T-helper 2 cell treated with Interferon-gamma antibody and Interleukin-4, amounts not matched to agents 5 μg/mL and 100 μg/mL, for 36 hours (primary cell): ENCODE data around the gene TGFBI.

Experiments used
- DNase-seq: peaks from one replicate; pipeline ENCODE4 v3.0.0; 2021; ENCODE audit warnings: low spot score
- H3K27ac Mint-ChIP-seq: one replicate; pipeline ENCODE4 v1.8.0; 2021; ENCODE audit warnings: mild to moderate bottlenecking, mixed read lengths
- H3K27me3 Mint-ChIP-seq: one replicate; pipeline ENCODE4 v1.8.0; 2021; ENCODE audit warnings: low read depth, mixed read lengths
- H3K36me3 Mint-ChIP-seq: one replicate; pipeline ENCODE4 v1.8.0; 2021; ENCODE audit warnings: low read depth, mixed read lengths
- H3K4me1 Mint-ChIP-seq: one replicate; pipeline ENCODE4 v1.8.0; 2021; ENCODE audit warnings: low read depth, mixed read lengths
- H3K4me3 Mint-ChIP-seq: one replicate; pipeline ENCODE4 v1.8.0; 2022; ENCODE audit warnings: mild to moderate bottlenecking, moderate library complexity, mixed read lengths
- H3K9me3 Mint-ChIP-seq: one replicate; pipeline ENCODE4 v1.8.0; 2021; ENCODE audit warnings: mixed read lengths

TGFBI gene

GRCh38 chr5:135995976-135996375 is 32.8 kb upstream of the TGFBI start:
- H3K27ac Mint-ChIP-seq: no peak overlapping the region
- H3K27me3 Mint-ChIP-seq: peaks cover 5% of the 10 kb centered on the region
- no peaks in the 10 kb centered on the region for H3K4me1 Mint-ChIP-seq
- H3K36me3 Mint-ChIP-seq: no peaks in the 10 kb centered on the region
- DNase-seq: no peak
- H3K9me3 Mint-ChIP-seq: no peaks in the 10 kb centered on the region
- H3K4me3 Mint-ChIP-seq: no peak overlapping the region

GRCh38 chr5:135996611-135997010 is 32.2 kb upstream of the TGFBI start:
- no peak for DNase-seq
- peaks cover 5% of the 10 kb centered on the region for H3K27me3 Mint-ChIP-seq
- H3K36me3 Mint-ChIP-seq: no peaks in the 10 kb centered on the region
- no peaks in the 10 kb centered on the region for H3K4me1 Mint-ChIP-seq
- no peak overlapping the region for H3K4me3 Mint-ChIP-seq
- no peak overlapping the region for H3K27ac Mint-ChIP-seq
- H3K9me3 Mint-ChIP-seq: no peaks in the 10 kb centered on the region

GRCh38 chr5:135997673-135998335 is 31.0 kb upstream of the TGFBI start:
- no peak overlapping the region for H3K27ac Mint-ChIP-seq
- no peak overlapping the region for H3K4me3 Mint-ChIP-seq
- H3K27me3 Mint-ChIP-seq: peaks cover 5% of the 10 kb centered on the region
- no peak for DNase-seq
- no peaks in the 10 kb centered on the region for H3K36me3 Mint-ChIP-seq
- H3K9me3 Mint-ChIP-seq: no peaks in the 10 kb centered on the region
- H3K4me1 Mint-ChIP-seq: no peaks in the 10 kb centered on the region

GRCh38 chr5:135998889-135999288 is 29.9 kb upstream of the TGFBI start:
- no peak overlapping the region for H3K4me3 Mint-ChIP-seq
- no peak overlapping the region for H3K27ac Mint-ChIP-seq
- DNase-seq: no peak
- peaks cover 2% of the 10 kb centered on the region for H3K27me3 Mint-ChIP-seq
- no peaks in the 10 kb centered on the region for H3K9me3 Mint-ChIP-seq
- no peaks in the 10 kb centered on the region for H3K36me3 Mint-ChIP-seq
- H3K4me1 Mint-ChIP-seq: no peaks in the 10 kb centered on the region

- no peak for DNase-seq
- no peak overlapping the region for H3K27ac Mint-ChIP-seq
- no peak overlapping the region for H3K4me3 Mint-ChIP-seq
- no peaks in the 10 kb centered on the region for H3K4me1 Mint-ChIP-seq
- H3K27me3 Mint-ChIP-seq: peaks cover 2% of the 10 kb centered on the region
- no peaks in the 10 kb centered on the region for H3K36me3 Mint-ChIP-seq
- no peaks in the 10 kb centered on the region for H3K9me3 Mint-ChIP-seq
These were observed 29.2 kb upstream of the TGFBI start for GRCh38 chr5:135999406-136000139.

GRCh38 chr5:136000147-136000546 is 28.6 kb upstream of the TGFBI start:
- no peak overlapping the region for H3K4me3 Mint-ChIP-seq
- no peak overlapping the region for H3K27ac Mint-ChIP-seq
- peaks cover 2% of the 10 kb centered on the region for H3K27me3 Mint-ChIP-seq
- no peaks in the 10 kb centered on the region for H3K36me3 Mint-ChIP-seq
- no peak for DNase-seq
- H3K4me1 Mint-ChIP-seq: no peaks in the 10 kb centered on the region
- H3K9me3 Mint-ChIP-seq: no peaks in the 10 kb centered on the region

GRCh38 chr5:136000932-136001331 is 27.9 kb upstream of the TGFBI start:
- no peaks in the 10 kb centered on the region for H3K4me1 Mint-ChIP-seq
- DNase-seq: no peak

GRCh38 chr5:136001466-136001981 is 27.3 kb upstream of the TGFBI start:
- no peaks in the 10 kb centered on the region for H3K4me1 Mint-ChIP-seq
- DNase-seq: no peak

More at GRCh38 chr5:136000932-136001331, 27.9 kb upstream of the TGFBI start:
- H3K27me3 Mint-ChIP-seq: peaks cover 2% of the 10 kb centered on the region
- no peaks in the 10 kb centered on the region for H3K36me3 Mint-ChIP-seq
- H3K27ac Mint-ChIP-seq: no peak overlapping the region
- no peaks in the 10 kb centered on the region for H3K9me3 Mint-ChIP-seq
- no peak overlapping the region for H3K4me3 Mint-ChIP-seq

GRCh38 chr5:136004436-136004835 is 24.4 kb upstream of the TGFBI start:
- DNase-seq: no peak
- H3K4me1 Mint-ChIP-seq: no peaks in the 10 kb centered on the region
- no peaks in the 10 kb centered on the region for H3K9me3 Mint-ChIP-seq
- no peak overlapping the region for H3K27ac Mint-ChIP-seq
- no peaks in the 10 kb centered on the region for H3K27me3 Mint-ChIP-seq
- H3K36me3 Mint-ChIP-seq: no peaks in the 10 kb centered on the region
- H3K4me3 Mint-ChIP-seq: no peak overlapping the region

More at GRCh38 chr5:136001466-136001981, 27.3 kb upstream of the TGFBI start:
- Mint-ChIP-seq H3K36me3 (no peaks in the 10 kb centered on the region), H3K27ac (no peak overlapping the region), H3K4me3 (no peak overlapping the region), H3K9me3 (no peaks in the 10 kb centered on the region), H3K27me3 (peaks cover 2% of the 10 kb centered on the region)

- H3K9me3 Mint-ChIP-seq: no peaks in the 10 kb centered on the region
- H3K4me3 Mint-ChIP-seq: no peak overlapping the region
- H3K27me3 Mint-ChIP-seq: no peaks in the 10 kb centered on the region
- no peaks in the 10 kb centered on the region for H3K36me3 Mint-ChIP-seq
- DNase-seq: no peak
- H3K4me1 Mint-ChIP-seq: no peaks in the 10 kb centered on the region
- H3K27ac Mint-ChIP-seq: no peak overlapping the region
These were observed 23.3 kb upstream of the TGFBI start for GRCh38 chr5:136005476-136005875.

GRCh38 chr5:136006164-136006563 is 22.6 kb upstream of the TGFBI start:
- no peaks in the 10 kb centered on the region for H3K4me1 Mint-ChIP-seq
- no peak overlapping the region for H3K27ac Mint-ChIP-seq
- no peak for DNase-seq
- no peaks in the 10 kb centered on the region for H3K9me3 Mint-ChIP-seq
- no peaks in the 10 kb centered on the region for H3K36me3 Mint-ChIP-seq
- H3K4me3 Mint-ChIP-seq: no peak overlapping the region
- peaks cover 4% of the 10 kb centered on the region for H3K27me3 Mint-ChIP-seq

GRCh38 chr5:136006761-136007251 is 22.0 kb upstream of the TGFBI start:
- DNase-seq: no peak
- Mint-ChIP-seq H3K4me3 (no peak overlapping the region), H3K4me1 (no peaks in the 10 kb centered on the region), H3K27me3 (peaks cover 8% of the 10 kb centered on the region), H3K27ac (no peak overlapping the region), H3K36me3 (no peaks in the 10 kb centered on the region), H3K9me3 (no peaks in the 10 kb centered on the region)

GRCh38 chr5:136007271-136007670 is 21.5 kb upstream of the TGFBI start:
- Mint-ChIP-seq H3K4me1 (peaks cover 2% of the 10 kb centered on the region), H3K4me3 (no peak overlapping the region), H3K36me3 (no peaks in the 10 kb centered on the region), H3K9me3 (no peaks in the 10 kb centered on the region), H3K27ac (no peak overlapping the region), H3K27me3 (peaks cover 12% of the 10 kb centered on the region)
- no peak for DNase-seq

- no peak for DNase-seq
- no peaks in the 10 kb centered on the region for H3K36me3 Mint-ChIP-seq
- peaks cover 34% of the 10 kb centered on the region for H3K27me3 Mint-ChIP-seq
- H3K27ac Mint-ChIP-seq: no peak overlapping the region
- H3K4me1 Mint-ChIP-seq: peaks cover 3% of the 10 kb centered on the region
- no peaks in the 10 kb centered on the region for H3K9me3 Mint-ChIP-seq
- H3K4me3 Mint-ChIP-seq: no peak overlapping the region
These were observed 17.3 kb upstream of the TGFBI start for GRCh38 chr5:136011414-136012001.
